GM23338 (cell line): ENCODE measurements around the gene LSM5.

Experiments
- CREB1 ChIP-seq: fragments of 250-450 bp; sonication (Bioruptor Pico); IDR thresholded peaks from 2 replicates; pipeline ENCODE4 v1.5.0; 2020; ENCODE audit warnings: low read depth, mild to moderate bottlenecking, moderate library complexity
- CTCF ChIP-seq, 2 experiments: fragments of 200-600 bp in 1 of 2; sonication (generic) in 1 of 2; conservative IDR thresholded peaks; 2 replicates each; pipeline versions ENCODE4 v1.5.1 to v1.6.1; 2016 to 2017; ENCODE audit warnings: antibody characterized with exemption in 2 of 2, low read depth in 2 of 2, mild to moderate bottlenecking in 2 of 2, moderate library complexity in 1 of 2
- EZH2 ChIP-seq: fragments of 200-600 bp; sonication (generic); IDR thresholded peaks from one replicate; pipeline ENCODE4 v1.8.0; 2017; ENCODE audit warnings: antibody characterized with exemption, mild to moderate bottlenecking, low read depth; ENCODE audit not compliant: unreplicated experiment
- EZH2phosphoT487 ChIP-seq: fragments of 200-600 bp; sonication (generic); IDR thresholded peaks from one replicate; pipeline ENCODE4 v1.8.1; 2018; ENCODE audit warnings: antibody characterized with exemption; ENCODE audit not compliant: unreplicated experiment
- JUNB ChIP-seq: IDR thresholded peaks from one replicate; pipeline ENCODE4 v1.6.1; 2016; ENCODE audit warnings: antibody characterized with exemption; ENCODE audit not compliant: unreplicated experiment
- POLR2AphosphoS5 ChIP-seq: IDR thresholded peaks from 2 replicates; pipeline ENCODE4 v1.6.1; 2016; ENCODE audit warnings: antibody characterized with exemption, low read depth
- REST ChIP-seq: IDR thresholded peaks from one replicate; pipeline ENCODE4 v1.6.1; 2018; ENCODE audit warnings: antibody characterized with exemption; ENCODE audit not compliant: unreplicated experiment

- TF ChIP-seq CTCF (conservative IDR thresholded peaks at IDR 0.05; ENCODE audit: low read depth in 2 of 2), result no peak
- TF ChIP-seq EZH2, result no peak
- TF ChIP-seq JUNB, result no peak
- no peak for TF ChIP-seq EZH2phosphoT487
- no peak for TF ChIP-seq CREB1 (CRISPR knock-in tag)
- no peak for TF ChIP-seq POLR2AphosphoS5
- TF ChIP-seq REST, result no peak
These were observed 34.5 kb upstream of the LSM5 start for GRCh38 chr7:32524631-32525030.
